Endothelial cell of umbilical vein (primary cell): ENCODE data around the gene ALKBH5. TPM values are rescaled to one million over a fixed set of nuclear protein-coding genes. Genes with fewer than 3 reads are reported as not detected.
A peak's percentile ranks its signal among the peaks of the same experiment; 100 is the strongest.

Experiments used
- BruUV-seq: library from RNA; stranded (reverse); fragments of 400-500 nt; replicated peaks from 2 replicates; lab custom pipeline; 2021; lab: Mats Ljungman, UMichigan
- CTCF ChIA-PET: fragments of 300-600, 350-600 bp; sonication (Branson Sonifier 250); formaldehyde crosslinking; loops from one replicate; lab custom pipeline; 2021; ENCODE audit warnings: antibody characterized with exemption, inconsistent platforms; lab: Charles Lee
- POLR2A ChIA-PET: fragments of 300-600, 350-600 bp; sonication (Branson Sonifier 250); formaldehyde crosslinking; loops from one replicate; lab custom pipeline; 2021; ENCODE audit warnings: antibody characterized with exemption, inconsistent platforms; lab: Charles Lee
- DNase-seq: peaks from one replicate; pipeline ENCODE4 v3.0.0-alpha.2; 2011; ENCODE audit warnings: low read depth, low spot score
- FAIRE-seq: peaks from 2 replicates; lab custom pipeline; 2011; peaks lifted over from hg19 to GRCh38; lab: Jason Lieb, UNC
- H2AFZ ChIP-seq: 2 replicates; pipeline ENCODE4 v1.6.0; 2012; ENCODE audit warnings: low read depth, low read length, control low read depth, inconsistent platforms
- H3K27ac ChIP-seq: 2 replicates; pipeline ENCODE4 v1.5.1; 2011; ENCODE audit warnings: low read depth, mild to moderate bottlenecking, control low read depth, low read length, moderate library complexity; ENCODE audit not compliant: insufficient read depth
- H3K27me3 ChIP-seq, 2 experiments: 2 replicates each; pipeline versions ENCODE4 v1.6.0 to v1.6.1; 2011; ENCODE audit warnings: low read length in 2 of 2, mixed read lengths in 1 of 2; ENCODE audit not compliant: control insufficient read depth in 2 of 2, insufficient read depth in 2 of 2
- H3K36me3 ChIP-seq, 2 experiments: 2 replicates in 1 of 2; 3 replicates in 1 of 2; pipeline ENCODE4 v1.5.1; 2011; ENCODE audit warnings: low read length in 2 of 2, mild to moderate bottlenecking in 1 of 2, moderate library complexity in 1 of 2; ENCODE audit not compliant: control insufficient read depth in 2 of 2, insufficient read depth in 2 of 2; ENCODE audit errors: extremely low read depth in 1 of 2
- H3K4me1 ChIP-seq: 3 replicates; pipeline ENCODE4 v1.5.1; 2011; ENCODE audit warnings: mild to moderate bottlenecking, low read length; ENCODE audit not compliant: control insufficient read depth, insufficient read depth; ENCODE audit errors: extremely low read depth
- H3K4me2 ChIP-seq: 2 replicates; pipeline ENCODE4 v1.6.1; 2011; ENCODE audit warnings: low read length, control low read depth, mixed read lengths; ENCODE audit not compliant: insufficient read depth
- H3K4me3 ChIP-seq, 3 experiments: fragments of 200-600 bp in 1 of 3; sonication (generic), shearing (Covaris generic) in 1 of 3; replicated peaks in 1 of 3; 2 replicates each; pipeline ENCODE4 v1.5.1; 2011 to 2016; ENCODE audit warnings: control low read depth in 3 of 3, low read length in 3 of 3, mild to moderate bottlenecking in 2 of 3, inconsistent platforms in 1 of 3, low read depth in 1 of 3, moderate library complexity in 1 of 3; ENCODE audit not compliant: insufficient read depth in 1 of 3
- H3K79me2 ChIP-seq: 2 replicates; pipeline ENCODE4 v1.6.0; 2012; ENCODE audit warnings: low read length, inconsistent platforms; ENCODE audit not compliant: control insufficient read depth, insufficient read depth
- H3K9ac ChIP-seq: replicated peaks from 2 replicates; pipeline ENCODE3; 2011; ENCODE audit warnings: low read length, control low read depth; ENCODE audit not compliant: insufficient read depth; ENCODE audit errors: extremely low read depth
- H3K9me1 ChIP-seq: replicated peaks from 3 replicates; pipeline ENCODE4 v1.6.0; 2011; ENCODE audit warnings: mild to moderate bottlenecking, low read length; ENCODE audit not compliant: control insufficient read depth, insufficient read depth; ENCODE audit errors: extremely low read depth
- H3K9me3 ChIP-seq: replicated peaks from 2 replicates; pipeline ENCODE4 v1.5.1; 2012; ENCODE audit warnings: low read length, inconsistent platforms; ENCODE audit not compliant: control insufficient read depth, insufficient read depth
- H4K20me1 ChIP-seq: replicated peaks from 2 replicates; pipeline ENCODE3; 2011; ENCODE audit warnings: mild to moderate bottlenecking, low read length; ENCODE audit not compliant: control insufficient read depth, insufficient read depth; ENCODE audit errors: extremely low read depth
- EZH2 ChIP-seq: IDR thresholded peaks from 2 replicates; pipeline ENCODE4 v1.6.1; 2012; ENCODE audit warnings: borderline replicate concordance, low read depth, mild to moderate bottlenecking, moderate library complexity, low read length, inconsistent platforms; ENCODE audit not compliant: severe bottlenecking
- FOS ChIP-seq: IDR thresholded peaks from 2 replicates; pipeline ENCODE4 v1.6.1; 2011; ENCODE audit warnings: mild to moderate bottlenecking, low read length, moderate library complexity, borderline replicate concordance; ENCODE audit not compliant: insufficient read depth
- GATA2 ChIP-seq: IDR thresholded peaks from 2 replicates; pipeline ENCODE4 v1.7.0; 2011; ENCODE audit warnings: low read depth, mild to moderate bottlenecking, moderate library complexity, mixed read lengths, low read length; ENCODE audit not compliant: insufficient read length, insufficient read depth
- JUN ChIP-seq: IDR thresholded peaks from 2 replicates; pipeline ENCODE4 v1.6.1; 2011; ENCODE audit warnings: borderline replicate concordance, low read depth; ENCODE audit not compliant: insufficient read length, insufficient read depth
- MYC ChIP-seq: IDR thresholded peaks from one replicate; pipeline ENCODE4 v1.6.1; 2011; ENCODE audit warnings: mild to moderate bottlenecking, low read depth, low read length
- POLR2A ChIP-seq: IDR thresholded peaks from 2 replicates; pipeline ENCODE4 v1.6.1; 2012; ENCODE audit warnings: low read depth, mild to moderate bottlenecking, control low read depth, low read length
- POLR2AphosphoS5 ChIP-seq: IDR thresholded peaks from 2 replicates; pipeline ENCODE4 v1.6.1; 2012; ENCODE audit warnings: low read depth, mild to moderate bottlenecking, control low read depth, low read length, moderate library complexity; ENCODE audit not compliant: insufficient read depth
- dilution Hi-C: fragments of 300-500 bp; cut with MboI; formaldehyde crosslinking; loops from one replicate; pipeline ENCODE4 v1.15.0; 2019; ENCODE audit warnings: low sequenced_read_pairs; ENCODE audit not compliant: extremely low pct_ligation_motif_present
- intact Hi-C: fragments of 100-400 bp; cut with micrococcal nuclease; formaldehyde crosslinking; loops from one replicate; pipeline ENCODE4 v1.10.0; 2022
- polyA plus RNA-seq, 4 experiments: library from polyadenylated mRNA; depleted of rRNA in 3 of 4; stranded (reverse) in 3 of 4; unstranded in 1 of 4; fragments of >200 nt; gene quantifications; 2 replicates each; pipeline versions ENCODE4 v1.2.1 to v1.2.3, GENCODE V29; 2011 to 2012; ENCODE audit warnings: missing spikeins in 1 of 4
- total RNA-seq: library from RNA; stranded (reverse); gene quantifications from 2 replicates; pipeline ENCODE4 v1.2.3, GENCODE V29; 2021
- TF ChIP-seq, protein P1 (sequence below): IDR thresholded peaks from 2 replicates; pipeline ENCODE4 v1.6.1; 2011; ENCODE audit not compliant: insufficient read depth, insufficient read length

ALKBH5 gene
- total and polyA plus RNA-seq, 2 donors (not counting 3 experiments of a cell fraction or from before 2014, with no cell fraction given), result 55.3 to 71.0 TPM

DNA sequence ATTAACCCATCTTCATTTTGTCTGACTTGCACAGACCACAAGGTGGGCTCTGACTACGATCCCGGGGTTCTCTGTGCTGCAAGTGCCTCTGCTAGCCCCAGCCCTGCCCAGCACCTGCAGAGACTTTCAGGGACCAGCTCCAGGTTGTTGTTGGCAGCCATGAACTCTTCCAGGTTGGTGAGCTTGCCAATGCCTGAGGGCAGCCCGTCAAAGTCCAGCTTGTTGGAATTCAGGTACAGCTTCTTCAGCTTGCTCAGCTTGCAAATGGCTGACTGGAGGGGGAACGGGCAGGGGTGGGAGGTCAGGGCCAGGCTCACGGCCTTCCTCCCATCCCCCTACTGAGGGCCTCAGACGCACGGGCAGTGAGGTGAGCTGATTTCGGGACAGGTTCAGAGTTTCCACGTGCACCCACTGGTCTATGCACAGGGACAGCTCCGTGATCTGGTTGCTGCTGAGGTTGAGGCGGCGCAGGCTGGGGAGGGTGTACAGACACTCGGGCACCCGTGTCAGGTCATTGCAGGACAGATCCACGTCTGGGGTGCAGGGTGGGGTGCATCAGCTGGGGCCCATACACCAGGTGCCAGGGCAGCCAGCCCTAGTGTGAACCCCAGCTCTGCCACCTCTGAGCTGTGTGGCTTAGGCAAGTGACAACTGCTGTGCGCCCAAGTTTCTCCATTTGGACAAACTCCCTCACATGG, 69.7 kb downstream of the ALKBH5 start:
- Histone ChIP-seq H3K27me3 (no peaks in the 10 kb centered on the region), H3K27ac (no peak overlapping the region), H3K9me3 (no peaks in the 10 kb centered on the region), H3K4me2 (no peak overlapping the region), H2AFZ (no peak overlapping the region), H3K4me3 (no peak overlapping the region), H3K4me1 (peaks cover 15% of the 10 kb centered on the region), H3K9me1 (no peaks in the 10 kb centered on the region), H3K9ac (no peak overlapping the region), H3K36me3 (peaks cover 4 to 62% of the 10 kb centered on the region in 2 experiments), H3K79me2 (peaks cover 23% of the 10 kb centered on the region), H4K20me1 (no peaks in the 10 kb centered on the region)
- ChIA-PET POLR2A (no interaction called here), CTCF (interaction anchor here (2.1 kb wide), 1 partner anchor 17 kb away, joined by 5 read pairs; no protein-coding TSS in a partner anchor)
- TF ChIP-seq GATA2 (no peak), FOS (no peak), JUN (no peak), POLR2A (no peak), EZH2 (no peak), MYC (no peak), POLR2AphosphoS5 (no peak)
- TF ChIP-seq, protein P1, sequence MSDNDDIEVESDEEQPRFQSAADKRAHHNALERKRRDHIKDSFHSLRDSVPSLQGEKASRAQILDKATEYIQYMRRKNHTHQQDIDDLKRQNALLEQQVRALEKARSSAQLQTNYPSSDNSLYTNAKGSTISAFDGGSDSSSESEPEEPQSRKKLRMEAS, result no peak
- FAIRE-seq (no peak), DNase-seq (no peak)
- dilution Hi-C loops, result no loop called here
- BruUV-seq, result TSS peak; percentile 6
- intact Hi-C loops, result no loop called here
